T-cell (primary cell): ENCODE data around the gene NAA35. TPM values are rescaled to one million over a fixed set of nuclear protein-coding genes. Genes with fewer than 3 reads are reported as not detected.
"Not testable (repeated sequence)": the region's sequence is repeated elsewhere in the genome, so short reads cannot be mapped to it uniquely, and the experiment has no call there.

ENCODE experiments used
- ATAC-seq, 4 experiments: fragments of 200-7000 bp in 3 of 4; fragments of 150-1000 bp in 1 of 4; cut with Tn5 transposase; replicated peaks in 1 of 4; 1 replicate in 3 of 4; 2 replicates in 1 of 4; pipeline ENCODE4 v1.10.0; 2021; ENCODE audit warnings: moderate library complexity in 3 of 4, mild to moderate bottlenecking in 2 of 4, moderate number of reproducible peaks in 1 of 4
- CTCF ChIA-PET, 2 donors: fragments of 300-600 bp; sonication (Branson Sonifier 250); formaldehyde crosslinking; loops; one replicate each; lab custom pipeline; 2022; ENCODE audit warnings: antibody characterized with exemption in 2 of 2; lab: Charles Lee
- POLR2A ChIA-PET, 2 donors: fragments of 300-600 bp; sonication (Branson Sonifier 250); formaldehyde crosslinking; loops; one replicate each; lab custom pipeline; 2022; ENCODE audit warnings: antibody characterized with exemption in 2 of 2; lab: Charles Lee
- DNase-seq, 35 experiments: peaks; one replicate each; pipeline versions ENCODE4 v3.0.0 to v3.0.0-alpha.2; 2013 to 2023
- H3K27ac ChIP-seq: one replicate; pipeline ENCODE4 v1.5.1; 2013; ENCODE audit warnings: low read length
- H3K27me3 ChIP-seq, 2 experiments: replicated peaks in 1 of 2; 1 replicate in 1 of 2; 2 replicates in 1 of 2; pipeline versions ENCODE4 v1.6.1 to v1.7.0; 2013; ENCODE audit warnings: low read length in 1 of 2, mixed read lengths in 1 of 2; ENCODE audit not compliant: control insufficient read depth in 2 of 2, insufficient read depth in 2 of 2; ENCODE audit errors: extremely low read depth in 1 of 2
- H3K36me3 ChIP-seq, 2 donors: 1 replicate in 1 of 2; 2 replicates in 1 of 2; pipeline versions ENCODE4 v1.6.1 to v1.7.0; 2013; ENCODE audit warnings: low read length in 1 of 2; ENCODE audit not compliant: control insufficient read depth in 2 of 2, insufficient read depth in 1 of 2; ENCODE audit errors: extremely low read depth in 1 of 2
- H3K4me1 ChIP-seq, 2 experiments: 1 replicate in 1 of 2; 2 replicates in 1 of 2; pipeline versions ENCODE4 v1.6.1 to v1.7.0; 2013; ENCODE audit warnings: low read length in 2 of 2, mixed read lengths in 1 of 2; ENCODE audit not compliant: insufficient read depth in 2 of 2, control insufficient read depth in 1 of 2; ENCODE audit errors: extremely low read depth in 1 of 2
- H3K4me3 ChIP-seq, 2 donors: 1 replicate in 1 of 2; 2 replicates in 1 of 2; pipeline versions ENCODE4 v1.5.1 to v1.7.0; 2013; ENCODE audit warnings: mild to moderate bottlenecking in 2 of 2, low read length in 1 of 2, moderate library complexity in 1 of 2; ENCODE audit not compliant: control insufficient read depth in 1 of 2; ENCODE audit errors: extremely low read depth in 1 of 2
- H3K9me3 ChIP-seq: 2 replicates; pipeline ENCODE4 v1.7.0; 2013
- H3K27ac Mint-ChIP-seq, 2 donors: one replicate each; pipeline ENCODE4 v1.8.0; 2020 to 2021; ENCODE audit warnings: mild to moderate bottlenecking in 2 of 2, mixed read lengths in 2 of 2
- H3K27me3 Mint-ChIP-seq, 2 donors: one replicate each; pipeline ENCODE4 v1.8.0; 2021 to 2022; ENCODE audit warnings: mixed read lengths in 2 of 2
- H3K36me3 Mint-ChIP-seq: one replicate; pipeline ENCODE4 v1.8.0; 2021; ENCODE audit warnings: mixed read lengths
- H3K4me1 Mint-ChIP-seq, 3 donors: one replicate each; pipeline ENCODE4 v1.8.0; 2020 to 2022; ENCODE audit warnings: mixed read lengths in 3 of 3, mild to moderate bottlenecking in 1 of 3
- H3K4me3 Mint-ChIP-seq, 3 donors: one replicate each; pipeline ENCODE4 v1.8.0; 2020 to 2022; ENCODE audit warnings: mild to moderate bottlenecking in 3 of 3, mixed read lengths in 3 of 3, moderate library complexity in 3 of 3
- H3K9me3 Mint-ChIP-seq, 3 donors: one replicate each; pipeline ENCODE4 v1.8.0; 2020 to 2022; ENCODE audit warnings: mixed read lengths in 3 of 3
- WGBS: methylation state at CpG from one replicate; pipeline ENCODE4 v1.1.5; 2013; ENCODE audit warnings: missing lambda C conversion rate; ENCODE audit not compliant: insufficient coverage; 5-methylcytosine and 5-hydroxymethylcytosine counted together
- total RNA-seq, 35 experiments: library from RNA in 6 of 35; stranded (reverse) in 6 of 35; fragments of 120-200 nt in 1 of 35; gene quantifications; one replicate each; pipeline versions ENCODE4 v1.2.1 to v1.2.4 and lab custom pipeline; 2013 to 2026

NAA35 gene
- total RNA-seq, 5 donors from 2014 or later (not counting 1 experiment from before 2014, with no cell fraction given): 17.6 to 25.3 (median 24.3) TPM

GRCh38 chr9:86045654-86046053, 104.7 kb downstream of the NAA35 start:
- Mint-ChIP-seq H3K36me3 (no peaks in the 10 kb centered on the region), H3K27me3 (peaks cover 0 to 2% of the 10 kb centered on the region in 2 donors), H3K4me1 (no peaks in the 10 kb centered on the region), H3K27ac (no peak overlapping the region), H3K9me3 (no peaks in the 10 kb centered on the region), H3K4me3 (no peak overlapping the region)
- ChIA-PET POLR2A (interaction anchor here in 1 of 2 donors (0.5 to 0.7 kb wide), 2 partner anchors 17 to 1802 kb away, joined by 3 to 6 read pairs; no protein-coding TSS in a partner anchor), CTCF (no interaction called here)
- DNase-seq (no peak), ATAC-seq (no peak)
- no peaks in the 10 kb centered on the region for H3K9me3 ChIP-seq
- no peaks in the 10 kb centered on the region for H3K27me3 ChIP-seq
- no peak overlapping the region for H3K27ac ChIP-seq
- H3K4me3 ChIP-seq: no peak overlapping the region
- no peaks in the 10 kb centered on the region for H3K4me1 ChIP-seq
- no peaks in the 10 kb centered on the region for H3K36me3 ChIP-seq
- no CpG with 5 or more reads among the region's 6 CpGs for WGBS

GRCh38 chr9:86046071-86046636, 105.2 kb downstream of the NAA35 start:
- H3K27me3 Mint-ChIP-seq: no peaks in the 10 kb centered on the region
- Histone ChIP-seq H3K4me1 (no peaks in the 10 kb centered on the region), H3K36me3 (no peaks in the 10 kb centered on the region), H3K4me3 (no peak overlapping the region), H3K27me3 (no peaks in the 10 kb centered on the region), H3K27ac (no peak overlapping the region), H3K9me3 (no peaks in the 10 kb centered on the region)
- no peaks in the 10 kb centered on the region for H3K9me3 Mint-ChIP-seq
- POLR2A ChIA-PET: interaction anchor here in 1 of 2 donors (0.7 kb wide), 1 partner anchor 1803 kb away, joined by 3 read pairs; no protein-coding TSS in a partner anchor
- no peaks in the 10 kb centered on the region for H3K4me1 Mint-ChIP-seq
- no peak overlapping the region for H3K27ac Mint-ChIP-seq
- no peak overlapping the region for H3K4me3 Mint-ChIP-seq
- ATAC-seq: no peak
- H3K36me3 Mint-ChIP-seq: no peaks in the 10 kb centered on the region
- no peak for DNase-seq
- 87% methylated on average over 9 of the region's 14 CpGs for WGBS
- CTCF ChIA-PET: no interaction called here

GRCh38 chr9:86046930-86047341, 106.0 kb downstream of the NAA35 start:
- WGBS: 68% methylated on average over 5 of the region's 8 CpGs
- Mint-ChIP-seq H3K27ac (no peak overlapping the region), H3K27me3 (no peaks in the 10 kb centered on the region), H3K4me1 (no peaks in the 10 kb centered on the region), H3K9me3 (no peaks in the 10 kb centered on the region), H3K4me3 (no peak overlapping the region), H3K36me3 (no peaks in the 10 kb centered on the region)
- Histone ChIP-seq H3K36me3 (no peaks in the 10 kb centered on the region), H3K4me3 (no peak overlapping the region), H3K9me3 (no peaks in the 10 kb centered on the region), H3K27ac (no peak overlapping the region), H3K4me1 (no peaks in the 10 kb centered on the region), H3K27me3 (no peaks in the 10 kb centered on the region)
- ChIA-PET POLR2A (no interaction called here), CTCF (no interaction called here)
- no peak for ATAC-seq
- no peak for DNase-seq

- no peak overlapping the region for H3K4me3 ChIP-seq
- POLR2A ChIA-PET: no interaction called here
- CTCF ChIA-PET: no interaction called here
- H3K9me3 ChIP-seq: no peaks in the 10 kb centered on the region
- no peaks in the 10 kb centered on the region for H3K36me3 Mint-ChIP-seq
- H3K27ac ChIP-seq: no peak overlapping the region
- no peaks in the 10 kb centered on the region for H3K9me3 Mint-ChIP-seq
- H3K36me3 ChIP-seq: no peaks in the 10 kb centered on the region
- ATAC-seq (no peak), DNase-seq (no peak)
- no peak overlapping the region for H3K27ac Mint-ChIP-seq
- H3K27me3 ChIP-seq: peaks cover 0 to under 1% of the 10 kb centered on the region in 2 experiments
- H3K4me1 ChIP-seq: no peaks in the 10 kb centered on the region
- WGBS: no CpG with 5 or more reads among the region's 13 CpGs
- H3K4me1 Mint-ChIP-seq: no peaks in the 10 kb centered on the region
- H3K4me3 Mint-ChIP-seq: no peak overlapping the region
- no peaks in the 10 kb centered on the region for H3K27me3 Mint-ChIP-seq
Observed at GRCh38 chr9:86047361-86047760, 106.4 kb downstream of the NAA35 start.

- POLR2A ChIA-PET, H3K27me3 Mint-ChIP-seq, H3K4me3 ChIP-seq, CTCF ChIA-PET, H3K9me3 ChIP-seq, H3K27ac ChIP-seq, H3K4me3 Mint-ChIP-seq, H3K36me3 ChIP-seq, ATAC-seq, H3K4me1 Mint-ChIP-seq, H3K36me3 Mint-ChIP-seq, H3K9me3 Mint-ChIP-seq, H3K27ac Mint-ChIP-seq, DNase-seq, H3K27me3 ChIP-seq, H3K4me1 ChIP-seq: not testable (repeated sequence)
- no CpG with 5 or more reads among the region's 7 CpGs for WGBS
Observed at GRCh38 chr9:86048018-86048742, 107.2 kb downstream of the NAA35 start.

GRCh38 chr9:86052556-86053468, 111.9 kb downstream of the NAA35 start:
- no peaks in the 10 kb centered on the region for H3K4me1 Mint-ChIP-seq
- ATAC-seq: no peak
- no peak overlapping the region for H3K4me3 Mint-ChIP-seq
- H3K27ac Mint-ChIP-seq: no peak overlapping the region
- H3K9me3 ChIP-seq: no peaks in the 10 kb centered on the region
- H3K27ac ChIP-seq: no peak overlapping the region
- no peaks in the 10 kb centered on the region for H3K36me3 Mint-ChIP-seq
- H3K27me3 ChIP-seq: peaks cover 0 to 15% of the 10 kb centered on the region in 2 experiments
- H3K4me3 ChIP-seq: no peak overlapping the region
- no peaks in the 10 kb centered on the region for H3K9me3 Mint-ChIP-seq
- POLR2A ChIA-PET: no interaction called here
- no peaks in the 10 kb centered on the region for H3K4me1 ChIP-seq
- CTCF ChIA-PET: no interaction called here
- 80% methylated on average over 21 of the region's 21 CpGs for WGBS
- H3K27me3 Mint-ChIP-seq: peaks cover 0 to 13% of the 10 kb centered on the region in 2 donors
- no peaks in the 10 kb centered on the region for H3K36me3 ChIP-seq
- no peak for DNase-seq
